Measurements from ENCODE around the gene ARMC7. TPM values are rescaled to one million over a fixed set of nuclear protein-coding genes. Genes with fewer than 3 reads are reported as not detected.

Gene ARMC7
- total and polyA plus RNA-seq, 2 of the 13 experiments (the other 11 are each of a cell fraction or from before 2014, with no cell fraction given), result 3.9 to 4.2 TPM

GRCh38 chr17:75113798-75114551 is 4.2 kb downstream of the ARMC7 start (continued):
- no peak for TF ChIP-seq ZNF136 (CRISPR knock-in tag; IDR thresholded peaks at IDR 0.05; ENCODE audit: low read depth)
- no peak for TF ChIP-seq TFDP1 (CRISPR knock-in tag; IDR thresholded peaks at IDR 0.05; ENCODE audit: borderline replicate concordance)
- TF ChIP-seq ZNF646 (CRISPR knock-in tag; IDR thresholded peaks at IDR 0.05), result no peak
- TF ChIP-seq DRAP1 (CRISPR knock-in tag; IDR thresholded peaks at IDR 0.05), result 0 out of 2 replicates have a peak, but pooled peaks have one; percentile 36
- no peak for TF ChIP-seq ZSCAN30 (CRISPR knock-in tag; IDR thresholded peaks at IDR 0.05)
- no peak for TF ChIP-seq SRSF9 (IDR thresholded peaks at IDR 0.05; ENCODE audit: borderline replicate concordance, insufficient read depth, low read depth, low read length, poor library complexity, severe bottlenecking)
- TF ChIP-seq THRA (CRISPR knock-in tag; IDR thresholded peaks at IDR 0.05; ENCODE audit: borderline replicate concordance), result 0 out of 2 replicates have a peak, but pooled peaks have one; percentile 21
- TF ChIP-seq HNF1A (IDR thresholded peaks at IDR 0.05; ENCODE audit: low read depth), result no peak
- no peak for TF ChIP-seq HNF1A (CRISPR knock-in tag; IDR thresholded peaks at IDR 0.05; ENCODE audit: borderline replicate concordance)
- TF ChIP-seq TBX3 (IDR thresholded peaks at IDR 0.05; ENCODE audit: borderline replicate concordance), result no peak
- TF ChIP-seq ZNF776 (CRISPR knock-in tag; IDR thresholded peaks at IDR 0.05), result no peak
- TF ChIP-seq ZNF768 (CRISPR knock-in tag; IDR thresholded peaks at IDR 0.05), result no peak; the same call in 1 of the 2 replicates
- TF ChIP-seq MED1 (CRISPR knock-in tag; IDR thresholded peaks at IDR 0.05), result peak; percentile 63; the same call in 1 of the 2 replicates
- 0 out of 2 replicates have a peak, but pooled peaks have one; percentile 26 for TF ChIP-seq ZNF331 (CRISPR knock-in tag; IDR thresholded peaks at IDR 0.05)
